HG03460 (cell line): ENCODE data around the gene IL1R2.

Source experiments
- ATAC-seq: cut with Tn5 transposase; IDR thresholded peaks from one replicate; pipeline ENCODE4 v1.9.1; 2021; ENCODE audit not compliant: unreplicated experiment

IL1R2 gene

DNA sequence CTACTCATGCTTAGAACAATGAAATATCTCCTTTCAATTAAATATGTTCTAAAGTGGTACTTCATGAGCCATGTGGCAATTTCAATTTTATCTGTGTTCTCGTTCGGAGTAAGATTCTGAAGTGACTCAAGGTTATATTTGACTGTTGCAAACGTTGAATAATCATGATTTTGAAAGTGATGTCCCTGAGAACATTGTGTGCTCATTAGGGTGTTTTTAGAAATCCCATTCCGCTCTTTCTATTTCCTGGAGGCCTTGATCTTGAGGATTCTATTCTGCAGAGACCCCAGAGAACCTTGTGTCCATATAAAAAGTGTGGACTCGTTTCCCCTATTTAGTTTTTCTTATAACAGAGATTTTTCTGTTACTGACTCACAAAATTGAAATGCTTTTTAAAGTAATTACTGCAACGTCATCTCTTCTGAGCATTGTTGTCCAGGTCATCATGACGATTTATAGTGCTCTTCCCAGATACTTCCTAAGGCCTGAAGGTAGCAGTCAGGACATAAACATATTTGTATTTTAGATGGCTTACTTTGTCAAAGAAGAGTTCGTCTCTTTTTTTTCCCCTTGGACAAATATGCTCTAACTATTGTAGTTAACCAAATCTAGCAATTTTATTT is 27.2 kb downstream of the IL1R2 start:
- ATAC-seq: no peak

DNA sequence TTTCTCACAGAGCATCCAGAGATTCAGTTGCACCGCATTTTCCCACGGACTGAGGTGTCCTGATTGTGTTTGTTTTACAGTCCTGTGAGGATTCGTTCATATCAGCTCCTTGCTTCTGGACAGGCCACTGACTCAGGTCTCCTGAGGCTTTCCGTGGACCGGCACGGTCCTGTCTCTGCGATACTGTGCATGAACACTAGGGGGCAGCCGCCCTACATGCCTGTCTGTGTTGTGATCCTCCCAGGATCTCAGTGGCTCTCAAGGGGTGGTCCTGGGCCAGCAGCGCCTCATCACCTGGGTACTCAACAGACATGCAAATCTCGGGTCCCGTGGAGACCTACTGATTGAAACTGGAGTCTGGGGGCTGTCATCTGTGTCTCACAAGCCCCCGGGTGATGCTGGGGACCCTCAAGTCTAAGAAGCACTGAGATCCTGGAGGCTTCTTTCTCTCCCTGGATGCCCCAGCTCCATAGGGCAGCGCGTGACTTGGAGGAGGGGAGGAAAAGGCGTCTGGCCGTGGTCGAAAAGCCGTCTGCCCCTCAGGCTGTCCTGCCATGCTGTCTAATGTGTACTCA is 28.9 kb downstream of the IL1R2 start:
- no peak for ATAC-seq

DNA sequence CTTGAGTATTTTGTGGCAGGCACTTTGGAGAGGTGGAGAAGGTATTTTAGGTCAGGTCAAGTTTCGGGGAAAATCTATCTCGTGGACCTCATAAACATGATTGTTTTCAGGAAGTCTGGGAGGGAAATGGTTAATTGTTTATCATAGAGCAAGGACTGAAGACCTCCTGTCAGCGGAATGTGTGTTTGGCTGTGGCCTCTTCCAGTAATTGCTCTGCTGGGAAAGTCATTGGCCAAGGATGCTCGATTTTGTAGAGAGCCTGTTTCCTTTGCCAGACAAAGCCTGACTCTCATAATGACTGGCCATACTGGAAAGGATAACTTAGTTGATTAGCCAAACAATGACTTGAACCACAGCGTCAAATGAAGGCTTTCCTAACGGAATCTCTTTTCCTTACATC is 30.0 kb downstream of the IL1R2 start:
- no peak for ATAC-seq

DNA sequence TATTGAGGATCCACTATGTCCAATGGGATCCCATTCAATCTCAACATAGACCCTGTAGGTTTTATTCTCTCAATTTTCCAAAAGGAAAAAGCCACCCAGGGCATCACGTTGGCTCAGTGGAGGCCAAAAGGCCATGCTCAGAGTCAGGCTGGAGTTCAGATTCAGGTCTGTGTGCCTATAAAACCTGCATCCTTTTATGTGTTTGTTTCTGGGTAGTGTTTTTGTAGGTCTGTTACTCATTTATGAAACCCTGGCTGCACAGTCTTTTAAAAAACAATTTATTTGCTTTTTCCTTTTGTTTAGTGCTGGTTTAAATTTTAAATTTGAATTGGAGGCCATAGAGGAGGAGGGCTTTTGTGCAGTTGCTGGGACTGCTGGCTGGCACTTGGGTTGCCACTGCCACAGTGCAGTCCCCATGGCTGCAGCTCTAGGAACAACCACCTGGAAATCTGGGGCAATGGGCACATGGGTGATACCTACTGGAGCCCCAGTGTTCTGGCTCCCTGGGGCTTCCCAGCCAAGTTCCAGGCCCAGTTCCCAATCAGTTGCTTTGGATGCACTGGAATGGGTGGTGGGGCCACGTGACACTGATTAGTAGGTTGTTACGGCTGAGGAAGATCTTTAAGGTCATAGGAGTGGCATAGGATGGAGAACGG is 31.3 kb downstream of the IL1R2 start:
- no peak for ATAC-seq

DNA sequence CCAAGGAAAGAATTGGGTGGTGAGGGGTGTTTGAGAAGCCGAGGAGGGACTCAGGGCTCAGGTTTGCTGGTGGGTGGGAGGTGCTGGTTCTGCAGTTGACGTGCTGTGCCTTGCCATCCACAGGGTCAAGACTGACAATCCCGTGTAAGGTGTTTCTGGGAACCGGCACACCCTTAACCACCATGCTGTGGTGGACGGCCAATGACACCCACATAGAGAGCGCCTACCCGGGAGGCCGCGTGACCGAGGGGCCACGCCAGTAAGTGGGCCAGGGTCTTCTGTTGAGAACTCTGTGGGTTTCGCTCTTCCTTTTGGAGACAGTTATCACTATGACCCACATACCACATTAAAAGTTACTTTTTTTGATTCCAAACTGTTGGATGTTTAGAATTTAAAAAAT is 32.6 kb downstream of the IL1R2 start:
- no peak for ATAC-seq

DNA sequence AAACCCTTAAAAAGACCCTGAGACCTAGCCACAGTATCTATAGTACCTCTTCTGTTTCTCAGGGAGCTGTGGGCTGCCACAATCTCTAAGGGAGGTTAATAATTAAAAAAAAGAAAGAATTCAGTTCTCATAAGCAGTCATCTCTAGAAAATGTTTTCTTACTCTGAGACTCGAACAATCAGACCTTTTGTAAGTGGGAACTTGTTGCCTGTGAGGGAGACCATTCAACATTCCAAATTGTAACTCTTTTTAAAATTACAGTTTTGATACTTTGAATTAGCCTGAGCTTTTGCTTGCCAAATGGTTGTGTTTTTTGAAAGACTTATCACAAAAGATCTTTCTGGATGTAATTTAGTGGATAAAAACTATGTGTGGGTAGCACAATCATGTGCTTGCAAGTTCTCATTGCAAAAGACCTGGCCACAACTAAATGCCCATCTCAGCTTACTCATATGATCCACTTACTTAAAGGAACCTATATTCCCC is 33.3 kb downstream of the IL1R2 start:
- peak; percentile 81 for ATAC-seq

DNA sequence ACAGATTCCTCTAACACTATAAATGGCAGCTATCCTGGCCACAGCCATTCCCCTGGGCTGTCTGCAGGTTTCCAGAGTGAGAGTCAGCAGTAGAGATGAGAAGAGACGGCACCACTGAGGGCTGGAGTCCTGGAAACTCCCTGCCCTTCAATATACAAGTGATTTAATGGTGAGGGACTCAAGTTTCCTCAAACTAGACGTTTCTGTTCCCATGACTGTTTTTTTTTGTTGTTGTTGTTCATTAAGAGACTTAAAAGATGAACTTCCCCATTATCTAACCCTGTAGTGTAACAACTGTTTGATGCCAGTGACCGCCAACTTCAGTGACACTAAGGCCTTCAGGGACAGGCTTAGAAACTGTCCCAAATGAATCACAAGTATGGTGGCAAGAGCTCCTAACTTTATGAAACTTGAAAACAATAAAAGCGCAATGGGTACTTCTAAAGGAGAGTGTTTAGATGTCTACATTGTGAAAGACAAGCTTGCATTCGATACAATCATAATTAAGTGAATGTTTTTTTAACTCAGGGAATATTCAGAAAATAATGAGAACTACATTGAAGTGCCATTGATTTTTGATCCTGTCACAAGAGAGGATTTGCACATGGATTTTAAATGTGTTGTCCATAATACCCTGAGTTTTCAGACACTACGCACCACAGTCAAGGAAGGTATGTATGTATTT is 34.0 kb downstream of the IL1R2 start:
- ATAC-seq: peak; percentile 70

DNA sequence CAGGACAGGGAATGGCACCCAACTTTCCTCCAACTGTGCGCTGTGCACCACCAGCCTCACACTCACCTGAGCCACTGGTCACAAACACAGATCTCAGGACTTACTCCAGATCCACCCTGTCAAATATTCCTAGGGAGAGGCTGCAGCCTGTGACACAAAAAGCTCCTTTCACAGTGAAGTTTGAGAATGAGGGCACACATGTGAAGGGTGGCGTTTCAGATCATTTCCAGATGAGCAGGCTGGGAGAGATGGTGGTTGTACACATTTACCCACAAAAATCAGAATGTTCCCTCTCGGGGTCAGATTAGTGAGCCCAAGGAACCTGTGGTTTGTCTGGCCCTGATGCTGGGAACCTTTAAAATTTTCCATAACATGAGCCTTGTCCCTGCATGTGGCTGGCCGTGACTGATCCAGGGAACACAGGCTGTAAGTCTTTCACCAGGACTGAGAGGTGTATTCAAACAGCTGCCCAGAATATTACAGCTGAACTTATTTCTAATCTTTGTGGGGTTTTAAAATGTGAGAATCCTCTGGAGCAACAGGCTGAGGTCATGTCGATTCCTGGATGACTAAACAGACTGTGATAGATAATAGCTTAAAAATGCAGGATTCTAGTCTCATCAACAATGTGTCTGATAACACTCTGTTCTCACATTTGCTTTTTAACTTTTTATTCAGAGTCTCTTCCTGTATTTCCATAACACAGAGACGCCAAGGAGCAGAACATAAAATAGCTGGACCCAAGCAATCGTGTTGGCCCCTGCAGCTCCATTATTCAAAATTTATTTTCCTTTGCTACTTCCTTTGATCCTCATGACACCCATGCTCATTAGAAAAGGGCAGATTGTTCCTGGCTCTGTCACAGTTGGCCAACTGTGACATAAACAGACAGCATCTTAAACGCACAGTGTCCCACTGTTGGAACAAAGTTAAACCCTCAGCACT is 35.5 kb downstream of the IL1R2 start:
- ATAC-seq: no peak

DNA sequence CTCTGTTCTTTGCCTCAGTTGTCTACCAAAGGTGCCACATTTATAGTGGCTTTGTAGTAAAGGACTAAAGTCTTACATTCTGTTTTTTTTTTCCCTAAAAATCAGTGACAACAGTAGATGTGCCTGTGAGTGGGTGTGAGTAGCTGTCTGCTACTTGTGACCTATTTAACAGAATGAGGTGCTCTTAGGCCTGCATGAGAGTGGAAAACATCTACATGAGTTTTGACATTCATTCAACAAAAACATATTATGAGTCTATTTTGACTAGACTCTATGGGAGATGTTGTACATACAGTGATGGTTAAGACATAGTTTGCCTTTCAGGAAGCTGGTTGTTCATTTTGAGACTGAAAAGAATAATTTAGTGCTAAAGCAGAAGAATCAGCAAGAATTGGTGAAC is 36.7 kb downstream of the IL1R2 start:
- ATAC-seq: no peak

DNA sequence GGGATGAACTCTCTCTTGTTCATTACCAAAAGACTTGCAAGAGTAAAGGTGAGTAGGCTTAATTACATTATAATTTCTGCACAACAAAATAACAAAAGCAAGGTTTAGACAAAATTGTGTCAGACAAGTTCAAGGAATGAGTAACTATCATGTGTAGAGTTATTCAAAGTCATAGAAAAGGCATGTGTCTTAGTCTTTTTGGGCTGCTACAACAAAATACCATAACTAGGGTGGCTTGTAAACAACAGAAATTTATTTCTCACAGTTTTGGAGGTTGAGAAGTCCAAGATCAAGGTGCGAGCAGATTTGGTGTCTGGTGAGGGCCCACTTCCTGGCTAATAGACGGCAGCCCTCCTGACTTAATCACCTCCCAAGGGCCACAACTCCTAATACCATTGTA is 37.6 kb downstream of the IL1R2 start:
- no peak for ATAC-seq

DNA sequence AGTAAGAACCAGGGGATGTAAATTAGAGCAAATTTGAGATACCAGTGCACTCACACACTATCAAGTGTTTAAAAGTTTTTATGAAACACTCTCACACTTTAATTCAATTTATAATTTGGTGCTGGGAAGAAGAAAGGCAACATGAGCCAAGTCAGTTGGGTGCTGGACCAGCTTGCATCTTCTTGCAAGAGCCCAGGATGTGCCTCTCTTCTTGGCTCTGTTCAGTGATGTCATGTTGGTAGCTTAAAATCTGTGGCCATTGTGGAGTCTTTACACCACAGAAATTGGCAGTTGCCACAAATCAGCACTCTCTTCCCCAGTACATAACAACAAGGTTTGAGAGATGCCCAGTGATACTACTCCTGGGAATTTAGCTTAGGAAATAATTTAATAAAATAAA is 38.2 kb downstream of the IL1R2 start:
- ATAC-seq: no peak

DNA sequence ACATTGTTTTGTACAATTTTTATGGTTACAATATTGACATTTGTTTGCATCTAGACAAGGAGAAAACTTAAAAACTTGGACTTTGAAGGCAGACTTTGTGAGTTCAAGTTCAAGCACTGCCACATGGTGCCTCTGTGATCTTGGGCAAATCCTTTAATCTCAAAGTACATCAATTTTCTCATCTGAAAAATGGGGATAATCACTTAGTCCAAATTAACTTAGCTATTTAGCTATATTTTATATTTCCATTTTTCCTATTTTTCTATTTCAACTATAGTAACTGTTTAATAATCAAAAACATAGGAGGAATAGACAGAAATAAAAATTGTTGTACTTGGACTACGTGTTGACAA is 38.7 kb downstream of the IL1R2 start:
- no peak for ATAC-seq

DNA sequence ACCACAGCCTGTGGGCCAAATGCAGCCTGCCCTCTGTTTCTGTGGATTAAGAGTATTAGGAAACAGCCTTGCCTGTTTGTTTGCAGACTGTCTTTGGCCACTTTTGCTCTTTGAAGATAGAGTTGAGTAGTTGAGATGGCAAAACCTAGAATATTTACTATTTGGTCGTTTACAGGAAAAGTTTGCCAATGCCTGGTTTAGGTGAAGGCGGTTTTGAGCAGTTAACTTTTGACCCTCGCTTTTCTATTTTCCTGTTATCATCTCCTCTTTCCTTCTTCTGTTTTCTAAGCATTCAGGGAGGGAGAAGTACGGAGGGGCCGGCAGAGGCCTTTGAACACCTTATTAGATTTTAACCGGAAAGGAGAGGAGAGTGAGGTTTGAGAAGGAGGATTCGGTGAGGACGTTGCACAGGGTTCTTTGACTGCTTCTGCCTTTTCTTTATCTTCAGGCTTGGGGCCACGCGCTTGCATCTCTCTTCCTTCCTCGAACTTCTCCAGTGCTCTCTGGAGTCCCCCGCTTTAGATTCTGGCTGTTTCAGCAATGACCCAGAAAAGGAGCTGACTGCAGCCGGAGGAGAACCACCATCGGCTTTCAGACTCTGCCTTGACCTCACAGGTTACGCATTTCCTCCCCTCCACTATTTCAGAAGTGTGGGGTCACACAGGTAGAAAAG is 39.2 kb downstream of the IL1R2 start:
- ATAC-seq: no peak

DNA sequence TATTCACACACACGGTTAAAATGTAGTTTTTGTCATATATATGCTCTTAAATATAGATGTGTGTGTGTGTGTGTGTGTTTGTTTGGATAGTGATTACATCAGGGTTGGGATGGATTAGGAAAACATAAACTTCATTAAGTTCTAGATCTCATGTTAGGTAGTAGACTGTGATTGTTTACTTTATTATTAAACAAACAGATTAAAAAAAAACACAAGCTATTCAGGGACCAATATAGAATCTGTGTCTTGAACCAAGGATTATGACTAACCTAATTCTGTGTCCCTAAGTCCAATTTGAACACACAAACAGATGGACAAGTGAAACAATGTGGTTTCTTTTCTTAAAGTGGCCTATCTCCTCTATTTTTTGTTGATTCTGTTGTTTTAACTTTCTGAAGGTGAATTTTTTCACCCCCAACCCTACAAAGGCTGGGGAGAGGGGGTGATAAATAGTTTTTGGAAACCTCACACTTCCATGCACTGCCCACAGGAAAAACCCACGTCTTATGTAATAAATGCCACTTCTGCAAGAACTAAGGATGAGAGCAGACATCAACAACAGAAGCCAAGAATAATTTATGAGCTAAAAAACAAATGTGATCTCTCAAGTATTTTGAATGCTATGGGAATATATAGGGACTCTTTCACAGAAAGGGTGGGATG is 40.7 kb downstream of the IL1R2 start:
- ATAC-seq: no peak

DNA sequence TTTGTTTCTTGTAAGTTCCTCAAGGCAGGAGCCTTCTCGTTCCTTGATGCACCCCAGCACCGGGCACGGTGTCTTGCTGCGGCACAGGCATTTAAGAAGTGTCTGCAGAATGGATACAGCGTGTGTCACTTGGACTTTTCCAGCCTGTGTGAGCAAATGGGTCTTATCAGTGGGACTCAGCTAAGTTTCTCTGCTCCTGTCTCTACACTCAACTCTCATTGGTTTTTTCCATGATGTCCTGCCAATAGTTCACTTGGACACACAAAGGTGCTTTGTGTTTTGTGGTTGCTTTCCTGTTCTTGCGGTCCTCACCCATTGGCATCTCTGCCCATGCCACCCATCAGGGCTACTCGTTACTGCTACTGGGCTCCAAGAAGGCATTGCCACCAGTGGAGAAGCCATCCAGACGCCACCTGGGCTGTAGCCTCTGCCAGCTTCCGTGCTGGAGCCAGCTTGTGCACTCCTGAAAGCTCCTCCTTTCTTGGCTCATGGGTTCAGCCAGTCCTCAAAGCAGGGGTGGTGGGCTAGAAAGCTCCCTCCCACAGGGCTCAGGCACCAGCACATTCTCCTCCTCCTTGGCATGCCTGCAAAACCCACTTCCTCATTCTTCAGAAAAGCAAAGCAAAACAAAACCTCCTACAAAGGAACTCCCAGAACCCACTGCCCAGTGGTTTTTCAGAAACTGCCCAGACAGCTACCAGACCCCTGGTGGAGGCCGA is 41.4 kb downstream of the IL1R2 start:
- ATAC-seq: peak; percentile 68

DNA sequence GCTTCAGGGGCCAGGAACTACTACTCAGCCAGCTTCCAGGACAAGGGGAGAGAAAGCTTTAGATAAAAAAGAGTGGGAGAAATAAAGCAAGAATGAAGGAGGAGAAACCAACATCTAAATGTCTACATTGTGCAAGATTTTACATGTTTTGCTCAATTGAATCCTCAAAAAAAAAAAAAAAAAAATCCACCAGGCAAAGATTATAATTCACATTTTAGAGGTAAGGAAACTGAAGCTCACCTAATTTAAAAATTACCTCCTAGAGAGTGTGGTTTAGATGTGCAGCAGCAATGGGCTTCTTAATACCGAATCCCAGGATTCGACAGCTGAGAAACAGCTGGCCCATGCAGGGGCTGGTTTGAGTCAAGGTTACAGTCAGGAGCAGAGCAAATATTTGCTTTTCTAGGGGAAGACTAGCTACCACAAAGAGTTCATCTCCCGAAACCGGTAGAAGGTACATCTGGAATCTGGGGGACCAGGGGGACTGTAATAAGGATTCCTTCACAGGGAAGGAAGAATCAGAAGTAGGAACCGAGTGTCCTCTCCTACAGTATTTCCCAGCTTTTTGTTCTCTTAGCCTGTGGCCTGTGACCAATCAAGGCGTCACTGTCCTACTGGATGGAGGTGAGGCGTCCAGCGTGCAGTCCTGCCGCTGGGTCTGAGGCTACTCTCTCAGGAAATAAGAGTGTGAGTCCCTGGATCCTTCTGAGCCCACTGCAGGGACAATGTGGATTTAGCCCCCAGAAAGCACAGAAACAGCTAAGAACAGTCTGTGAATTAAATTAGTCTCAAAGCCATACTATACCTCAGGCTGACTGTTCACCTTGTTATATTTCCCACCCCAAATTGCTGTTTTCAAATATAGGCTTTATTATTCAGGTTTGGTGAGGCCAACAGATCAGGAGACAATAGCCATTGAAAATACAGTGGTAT is 42.3 kb downstream of the IL1R2 start:
- no peak for ATAC-seq

DNA sequence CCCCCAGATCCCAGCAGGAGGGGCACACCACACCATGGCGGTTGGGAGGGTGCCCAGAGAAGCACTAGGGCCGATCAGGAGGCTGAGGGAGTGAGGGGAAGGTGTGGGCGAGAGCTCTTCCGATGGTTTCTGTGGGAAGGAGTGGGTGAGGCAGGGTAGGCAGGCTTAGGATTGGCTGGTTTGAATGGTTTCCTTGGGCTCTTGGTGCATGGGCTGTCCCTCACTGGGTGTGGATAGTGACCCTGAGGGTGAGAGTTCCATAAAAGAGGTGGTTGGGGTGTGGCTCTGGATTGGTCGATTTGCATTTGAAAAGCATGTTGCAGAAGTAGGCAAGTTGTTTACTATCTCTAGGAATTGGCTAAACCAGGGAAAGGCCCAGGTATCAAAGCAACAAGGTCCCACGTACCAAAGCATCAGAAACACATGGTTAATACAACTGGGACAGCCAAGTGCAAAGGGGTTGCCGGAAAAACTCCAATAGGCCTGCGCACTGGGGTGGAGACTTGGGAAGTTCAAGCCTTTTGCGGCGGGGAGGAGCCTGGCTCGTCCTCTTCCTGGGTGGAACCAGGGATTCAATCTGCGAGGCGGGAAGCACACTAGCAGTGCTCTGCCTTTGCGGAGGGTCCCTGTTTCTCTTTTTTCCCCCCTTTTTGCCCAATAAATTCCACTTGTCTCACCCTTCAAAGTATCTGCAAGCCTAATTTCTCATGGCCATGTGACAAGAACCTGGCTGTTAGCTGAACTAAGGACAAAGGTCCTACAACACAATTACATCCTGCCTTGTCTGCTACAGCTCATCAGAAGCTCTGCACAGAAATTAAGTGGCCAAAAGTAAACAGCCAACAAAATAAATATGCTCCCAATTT is 43.2 kb downstream of the IL1R2 start:
- no peak for ATAC-seq
